Glutamatergic neuron (in vitro differentiated cells): ENCODE results near the gene PHF13. TPM values are rescaled to one million over a fixed set of nuclear protein-coding genes. Genes with fewer than 3 reads are reported as not detected.

Experiments used
- DNase-seq: peaks from one replicate; pipeline ENCODE4 v3.0.0; 2022
- H3K27ac Mint-ChIP-seq: one replicate; pipeline ENCODE4 v1.8.0; 2020; ENCODE audit warnings: mild to moderate bottlenecking, mixed read lengths, inconsistent platforms; ENCODE audit not compliant: unreplicated experiment
- H3K27me3 Mint-ChIP-seq: one replicate; pipeline ENCODE4 v1.8.0; 2020; ENCODE audit warnings: mild to moderate bottlenecking, moderate library complexity, mixed read lengths, inconsistent platforms; ENCODE audit not compliant: unreplicated experiment
- H3K36me3 Mint-ChIP-seq: one replicate; pipeline ENCODE4 v1.8.0; 2020; ENCODE audit warnings: mild to moderate bottlenecking, mixed read lengths, inconsistent platforms; ENCODE audit not compliant: unreplicated experiment
- H3K4me1 Mint-ChIP-seq: one replicate; pipeline ENCODE4 v1.8.0; 2020; ENCODE audit warnings: mild to moderate bottlenecking, low read depth, mixed read lengths, inconsistent platforms; ENCODE audit not compliant: unreplicated experiment
- H3K4me3 Mint-ChIP-seq: one replicate; pipeline ENCODE4 v1.8.0; 2020; ENCODE audit warnings: mild to moderate bottlenecking, mixed read lengths, inconsistent platforms; ENCODE audit not compliant: unreplicated experiment
- H3K9me3 Mint-ChIP-seq: one replicate; pipeline ENCODE4 v1.8.0; 2020; ENCODE audit warnings: mild to moderate bottlenecking, moderate library complexity, mixed read lengths, inconsistent platforms; ENCODE audit not compliant: unreplicated experiment
- CTCF ChIP-seq: fragments of 200-600 bp; sonication (generic); IDR thresholded peaks from one replicate; pipeline ENCODE4 v1.5.0; 2021; ENCODE audit not compliant: partially characterized antibody, unreplicated experiment
- total RNA-seq: library from RNA; stranded (reverse); fragmentation: NEBNext Ultra II Directional; extraction: Animal tissue kit (Norgen Biotek cat#: 25700); gene quantifications from one replicate; pipeline ENCODE4 v1.2.1, GENCODE V29; 2021; ENCODE audit not compliant: unreplicated experiment

The PHF13 gene
- total RNA-seq, 1 donor from 2014 or later = 13.2 TPM

- Mint-ChIP-seq H3K4me1 (peaks cover 5% of the 10 kb centered on the region), H3K27ac (no peak overlapping the region), H3K4me3 (no peak overlapping the region), H3K36me3 (no peaks in the 10 kb centered on the region), H3K9me3 (peaks cover 7% of the 10 kb centered on the region), H3K27me3 (peaks cover 5% of the 10 kb centered on the region)
- no peak for DNase-seq
- TF ChIP-seq CTCF = no peak
Measured at GRCh38 chr1:6622396-6623152, 9.0 kb downstream of the PHF13 start.

GRCh38 chr1:6623269-6623965 lies 9.9 kb downstream of the PHF13 start:
- no peak for DNase-seq
- peaks cover 7% of the 10 kb centered on the region for H3K9me3 Mint-ChIP-seq
- TF ChIP-seq CTCF = no peak
- peaks cover 8% of the 10 kb centered on the region for H3K27me3 Mint-ChIP-seq
- no peak overlapping the region for H3K4me3 Mint-ChIP-seq
- H3K27ac Mint-ChIP-seq = no peak overlapping the region
- H3K4me1 Mint-ChIP-seq = peaks cover 11% of the 10 kb centered on the region
- no peaks in the 10 kb centered on the region for H3K36me3 Mint-ChIP-seq

- DNase-seq = peak; percentile 96
- Mint-ChIP-seq H3K4me1 (peaks cover 11% of the 10 kb centered on the region), H3K27ac (peak within 1 kb of the TSS; percentile 89), H3K36me3 (no peaks in the 10 kb centered on the region), H3K9me3 (peaks cover 10% of the 10 kb centered on the region), H3K27me3 (peaks cover 10% of the 10 kb centered on the region), H3K4me3 (peak within 1 kb of the TSS; percentile 95)
- no peak for TF ChIP-seq CTCF
Measured at GRCh38 chr1:6624710-6625583, 11.4 kb downstream of the PHF13 start, which contains the start of gene THAP3. THAP3 (plus strand) TSS chr1:6624868; CDS start chr1:6625219, 351 bp downstream.

- Mint-ChIP-seq H3K36me3 (no peaks in the 10 kb centered on the region), H3K4me1 (peaks cover 11% of the 10 kb centered on the region), H3K27me3 (peaks cover 10% of the 10 kb centered on the region), H3K4me3 (peak overlapping the region; percentile 95), H3K27ac (peak overlapping the region; percentile 84), H3K9me3 (peaks cover 10% of the 10 kb centered on the region)
- TF ChIP-seq CTCF = no peak
- no peak for DNase-seq
Measured at GRCh38 chr1:6625584-6626149, 12.1 kb downstream of the PHF13 start.
